Muscle layer of colon (tissue), 2 donors: ENCODE results near the gene SLC25A26.
"Not testable (repeated sequence)": the region's sequence is repeated elsewhere in the genome, so short reads cannot be mapped to it uniquely, and the experiment has no call there.

Experiments used
- H3K27ac ChIP-seq: one replicate; pipeline ENCODE4 v1.7.0; 2013; ENCODE audit warnings: low read depth, mild to moderate bottlenecking, low read length, moderate library complexity
- H3K27me3 ChIP-seq, 2 donors: one replicate each; pipeline ENCODE4 v1.7.0; 2013; ENCODE audit warnings: low read length in 2 of 2, mild to moderate bottlenecking in 2 of 2; ENCODE audit not compliant: insufficient read depth in 2 of 2, control insufficient read depth in 1 of 2
- H3K36me3 ChIP-seq: one replicate; pipeline ENCODE4 v1.7.0; 2013; ENCODE audit warnings: mild to moderate bottlenecking, low read length; ENCODE audit not compliant: insufficient read depth
- H3K4me1 ChIP-seq: one replicate; pipeline ENCODE4 v1.7.0; 2013; ENCODE audit warnings: mild to moderate bottlenecking, low read length; ENCODE audit not compliant: insufficient read depth
- H3K4me3 ChIP-seq, 2 donors: one replicate each; pipeline ENCODE4 v1.7.0; 2013; ENCODE audit warnings: low read length in 2 of 2, low read depth in 1 of 2, mild to moderate bottlenecking in 1 of 2, moderate library complexity in 1 of 2
- H3K9ac ChIP-seq: one replicate; pipeline ENCODE4 v1.7.0; 2013; ENCODE audit warnings: low read length
- H3K9me3 ChIP-seq: one replicate; pipeline ENCODE4 v1.7.0; 2013; ENCODE audit warnings: mild to moderate bottlenecking, low read length
- donor health status: abdominal sarcoma.
- donor health status: Adenocarcinoma of cecum.

Gene SLC25A26

DNA sequence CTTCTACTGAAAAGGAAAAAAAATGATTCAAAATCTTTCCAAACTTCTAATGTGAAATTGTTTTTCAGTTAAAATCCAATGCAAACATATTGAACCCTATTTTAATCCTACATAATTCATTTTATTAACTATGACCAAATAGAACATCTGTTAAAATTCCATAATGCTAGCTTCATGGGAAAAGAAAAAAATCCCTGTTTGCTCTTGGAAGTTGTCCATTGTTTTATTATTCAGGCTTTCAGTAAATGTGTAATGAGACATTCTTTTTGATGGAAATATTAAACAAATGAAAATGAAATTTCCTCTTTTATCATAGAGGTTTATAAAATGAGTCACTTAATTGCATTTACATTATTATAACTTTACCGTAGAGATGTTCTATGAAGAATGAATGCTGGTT, 49.5 kb downstream of the SLC25A26 start:
- Histone ChIP-seq H3K27ac (no peak overlapping the region), H3K36me3 (no peaks in the 10 kb centered on the region), H3K4me1 (no peaks in the 10 kb centered on the region), H3K4me3 (no peak overlapping the region), H3K9me3 (no peaks in the 10 kb centered on the region), H3K27me3 (no peaks in the 10 kb centered on the region), H3K9ac (no peak overlapping the region)

DNA sequence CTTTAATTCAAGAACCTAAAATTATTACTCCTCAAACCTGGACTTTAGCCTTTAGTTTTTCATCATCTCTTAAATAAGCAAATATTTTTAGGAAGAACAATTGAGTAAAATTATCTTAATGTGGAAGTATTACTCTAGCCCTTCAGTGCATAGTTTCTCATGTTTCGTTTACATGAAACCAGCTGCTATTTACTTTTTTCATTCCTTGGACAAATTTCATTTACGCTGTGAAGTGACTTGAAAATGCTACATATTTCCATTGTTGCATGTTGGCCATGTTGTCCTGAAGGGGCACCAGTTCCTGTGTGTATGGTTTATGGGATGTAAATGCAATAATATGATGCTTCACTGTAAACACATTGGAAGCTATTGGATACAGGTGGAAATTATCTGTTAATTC, 49.9 kb downstream of the SLC25A26 start:
- H3K36me3 ChIP-seq: no peaks in the 10 kb centered on the region
- H3K27me3 ChIP-seq: no peaks in the 10 kb centered on the region
- no peaks in the 10 kb centered on the region for H3K9me3 ChIP-seq
- no peaks in the 10 kb centered on the region for H3K4me1 ChIP-seq
- H3K27ac ChIP-seq: no peak overlapping the region
- H3K9ac ChIP-seq: no peak overlapping the region
- H3K4me3 ChIP-seq: no peak overlapping the region

DNA sequence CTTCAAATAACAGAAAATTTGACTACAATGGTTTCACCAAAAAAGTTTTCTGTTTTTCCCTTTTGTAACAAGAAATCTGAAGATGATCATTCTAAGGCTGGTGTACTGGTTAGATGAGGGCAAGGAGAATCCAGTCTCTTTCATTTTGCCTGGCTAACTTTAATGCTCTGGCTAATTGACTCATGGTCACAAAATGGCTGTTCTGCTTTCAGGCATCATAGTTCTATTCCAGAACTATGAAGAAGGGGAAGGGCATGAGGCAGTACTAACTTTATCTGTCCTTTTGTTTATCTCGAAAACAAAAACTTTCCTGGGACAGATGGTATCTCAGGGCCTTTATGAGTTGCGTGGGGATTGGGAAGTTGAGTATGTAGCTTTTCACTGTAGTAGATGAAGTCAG, 50.4 kb downstream of the SLC25A26 start:
- no peaks in the 10 kb centered on the region for H3K4me1 ChIP-seq
- no peak overlapping the region for H3K9ac ChIP-seq
- H3K4me3 ChIP-seq: no peak overlapping the region
- no peaks in the 10 kb centered on the region for H3K9me3 ChIP-seq
- H3K27me3 ChIP-seq: no peaks in the 10 kb centered on the region
- H3K27ac ChIP-seq: no peak overlapping the region
- H3K36me3 ChIP-seq: no peaks in the 10 kb centered on the region

DNA sequence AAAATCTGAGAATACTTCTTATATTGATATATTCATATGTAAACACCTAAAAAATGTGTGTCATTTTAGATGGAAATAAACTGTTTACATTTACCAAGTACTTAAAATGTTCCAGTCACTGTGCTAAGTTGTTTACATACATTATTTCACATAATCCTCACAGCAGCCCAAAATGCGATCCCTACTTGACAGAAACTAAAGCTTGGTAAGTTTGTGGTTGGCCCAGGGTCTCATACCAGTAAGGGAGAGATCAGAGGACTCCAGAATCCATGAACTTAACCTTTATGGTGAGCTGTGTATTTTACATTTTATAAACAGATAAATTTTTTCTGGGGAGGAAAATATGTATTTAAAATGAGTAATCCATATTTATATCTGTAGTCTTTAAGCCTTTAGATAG, 51.2 kb downstream of the SLC25A26 start:
- H3K27me3 ChIP-seq: no peaks in the 10 kb centered on the region
- H3K36me3 ChIP-seq: no peaks in the 10 kb centered on the region
- no peak overlapping the region for H3K4me3 ChIP-seq
- H3K9me3 ChIP-seq: no peaks in the 10 kb centered on the region
- H3K9ac ChIP-seq: no peak overlapping the region
- H3K27ac ChIP-seq: no peak overlapping the region
- no peaks in the 10 kb centered on the region for H3K4me1 ChIP-seq

DNA sequence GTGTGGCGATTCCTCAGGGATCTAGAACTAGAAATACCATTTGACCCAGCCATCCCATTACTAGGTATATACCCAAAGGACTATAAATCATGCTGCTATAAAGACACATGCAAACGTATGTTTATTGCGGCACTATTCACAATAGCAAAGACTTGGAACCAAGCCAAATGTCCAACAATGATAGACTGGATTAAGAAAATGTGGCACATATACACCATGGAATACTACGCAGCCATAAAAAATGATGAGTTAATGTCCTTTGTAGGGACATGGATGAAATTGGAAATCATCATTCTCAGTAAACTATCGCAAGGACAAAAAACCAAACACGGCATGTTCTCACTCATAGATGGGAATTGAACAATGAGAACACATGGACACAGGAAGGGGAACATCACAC, 54.0 kb downstream of the SLC25A26 start:
- not testable (repeated sequence) for H3K9me3 ChIP-seq, H3K9ac ChIP-seq, H3K27me3 ChIP-seq, H3K4me1 ChIP-seq, H3K36me3 ChIP-seq, H3K4me3 ChIP-seq, H3K27ac ChIP-seq

DNA sequence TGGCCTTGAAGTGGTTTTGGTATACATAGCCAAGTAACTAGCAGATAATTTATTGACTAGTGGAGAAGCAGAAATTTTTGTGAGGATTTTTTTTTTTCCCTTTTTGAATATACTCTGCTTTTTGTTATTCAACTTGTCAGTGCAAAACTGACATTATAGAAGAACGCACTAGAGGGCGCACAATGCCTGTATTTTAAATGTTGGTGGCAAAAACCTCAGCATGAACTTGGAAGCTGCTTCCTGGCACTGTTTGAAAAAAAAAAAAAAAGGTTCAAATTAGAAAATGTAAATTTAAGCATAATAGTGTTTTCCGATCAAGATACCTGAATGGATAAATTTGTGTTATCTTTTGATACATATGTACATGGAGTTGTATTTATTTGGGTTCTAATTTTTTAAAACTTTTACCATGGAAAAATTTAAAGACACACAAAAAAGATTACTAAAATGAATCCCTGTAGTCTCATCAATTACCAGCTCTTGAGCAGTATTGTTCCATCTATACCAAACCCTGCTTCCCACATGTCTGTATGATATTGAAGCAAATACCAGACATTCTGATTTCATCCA, 56.0 kb downstream of the SLC25A26 start:
- Histone ChIP-seq H3K4me3 (no peak overlapping the region), H3K36me3 (no peaks in the 10 kb centered on the region), H3K27ac (no peak overlapping the region), H3K9ac (no peak overlapping the region), H3K4me1 (peaks cover 7% of the 10 kb centered on the region), H3K27me3 (no peaks in the 10 kb centered on the region), H3K9me3 (no peaks in the 10 kb centered on the region)

DNA sequence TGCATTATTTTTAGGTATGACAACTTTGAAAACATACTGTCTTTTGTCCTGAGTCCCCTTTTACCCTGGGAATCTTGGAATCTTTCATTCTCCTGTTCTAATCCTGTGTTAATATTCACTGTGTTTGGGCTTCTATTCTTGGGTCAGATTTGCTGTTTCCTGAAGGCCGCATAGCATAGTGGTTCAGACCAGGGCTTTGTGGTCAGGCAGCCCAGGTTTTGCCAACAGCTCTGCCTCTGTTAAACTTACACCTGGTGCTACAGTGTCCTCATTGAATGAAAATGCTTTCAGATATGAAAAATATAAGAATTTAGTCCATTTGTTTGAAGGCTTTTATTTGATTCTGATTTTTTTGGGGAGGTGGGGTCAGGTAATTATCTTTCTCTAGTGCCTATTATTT, 58.4 kb downstream of the SLC25A26 start:
- Histone ChIP-seq H3K27ac (no peak overlapping the region), H3K4me1 (peaks cover 7% of the 10 kb centered on the region), H3K36me3 (no peaks in the 10 kb centered on the region), H3K27me3 (no peaks in the 10 kb centered on the region), H3K9me3 (no peaks in the 10 kb centered on the region), H3K9ac (no peak overlapping the region), H3K4me3 (no peak overlapping the region)

DNA sequence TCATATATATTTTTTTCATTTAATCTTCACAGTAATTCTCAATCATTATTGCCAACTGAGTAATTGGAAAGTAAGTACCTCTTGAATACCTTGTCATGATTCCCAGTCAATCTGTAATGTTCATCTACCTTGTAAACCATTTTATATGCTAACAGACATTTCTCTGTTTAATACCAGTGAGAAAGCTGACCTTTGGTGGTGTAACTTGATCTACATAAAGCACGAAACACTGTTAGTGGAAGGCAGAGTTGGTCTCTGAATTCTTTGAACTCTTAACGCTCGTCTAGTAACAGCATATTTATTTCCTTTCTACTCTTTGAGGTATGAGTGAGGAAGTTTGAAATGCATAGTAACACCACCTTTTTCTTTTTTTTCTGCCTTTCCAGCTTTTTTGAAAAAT, 59.5 kb downstream of the SLC25A26 start:
- Histone ChIP-seq H3K27ac (no peak overlapping the region), H3K9me3 (no peaks in the 10 kb centered on the region), H3K9ac (no peak overlapping the region), H3K4me1 (peaks cover 7% of the 10 kb centered on the region), H3K36me3 (no peaks in the 10 kb centered on the region), H3K27me3 (no peaks in the 10 kb centered on the region), H3K4me3 (no peak overlapping the region)

DNA sequence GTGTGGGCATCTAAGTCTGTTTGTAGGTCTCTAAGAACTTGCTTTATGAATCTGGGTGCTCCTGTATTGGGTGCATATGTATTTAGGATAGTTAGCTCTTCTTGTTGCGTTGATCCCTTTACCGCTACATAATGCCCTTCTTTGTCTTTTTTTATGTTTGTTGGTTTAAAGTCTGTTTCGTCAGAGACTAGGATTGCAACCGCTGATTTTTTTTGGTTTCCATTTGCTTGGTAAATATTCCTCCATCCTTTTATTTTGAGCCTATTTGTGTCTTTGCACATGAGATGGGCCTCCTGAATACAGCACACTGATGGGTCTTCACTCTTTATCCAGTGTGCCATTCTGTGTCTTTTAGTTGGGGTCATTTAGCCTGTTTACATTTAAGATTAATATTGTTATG, 71.1 kb downstream of the SLC25A26 start:
- H3K9ac ChIP-seq, H3K27me3 ChIP-seq, H3K36me3 ChIP-seq, H3K4me1 ChIP-seq, H3K9me3 ChIP-seq, H3K27ac ChIP-seq, H3K4me3 ChIP-seq: not testable (repeated sequence)

DNA sequence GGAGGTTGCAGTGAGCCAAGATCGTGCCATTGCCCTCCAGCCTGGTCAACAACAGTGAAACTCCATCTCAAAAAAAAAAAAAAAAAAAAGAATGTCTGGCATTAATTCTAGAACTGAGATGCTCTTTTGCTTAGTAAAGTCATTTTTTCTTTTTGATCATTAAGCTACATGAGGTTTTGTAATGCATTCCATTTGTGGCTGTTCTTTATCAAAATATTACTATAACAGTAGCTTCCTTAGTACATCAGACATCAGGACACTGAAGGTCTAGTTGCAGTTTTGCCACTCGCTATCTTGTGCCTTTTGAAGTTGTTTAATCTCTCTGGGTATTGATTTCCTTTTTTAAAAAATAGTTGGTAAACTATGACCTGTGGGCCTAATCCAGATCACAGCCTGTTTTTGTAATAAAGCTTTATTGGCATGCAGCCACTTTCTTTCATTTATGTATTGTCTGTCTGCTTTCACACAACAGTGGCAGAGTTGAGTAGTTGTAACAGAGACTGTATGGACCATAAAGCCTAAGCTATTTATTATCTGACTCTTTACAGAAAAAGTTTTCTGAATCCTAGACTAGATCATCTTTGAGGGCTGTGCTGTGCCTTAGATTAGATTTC, 76.6 kb downstream of the SLC25A26 start:
- H3K4me3 ChIP-seq: no peak overlapping the region
- no peaks in the 10 kb centered on the region for H3K9me3 ChIP-seq
- H3K4me1 ChIP-seq: peaks cover 30% of the 10 kb centered on the region
- H3K27me3 ChIP-seq: no peaks in the 10 kb centered on the region
- no peaks in the 10 kb centered on the region for H3K36me3 ChIP-seq
- no peak overlapping the region for H3K27ac ChIP-seq
- H3K9ac ChIP-seq: no peak overlapping the region

DNA sequence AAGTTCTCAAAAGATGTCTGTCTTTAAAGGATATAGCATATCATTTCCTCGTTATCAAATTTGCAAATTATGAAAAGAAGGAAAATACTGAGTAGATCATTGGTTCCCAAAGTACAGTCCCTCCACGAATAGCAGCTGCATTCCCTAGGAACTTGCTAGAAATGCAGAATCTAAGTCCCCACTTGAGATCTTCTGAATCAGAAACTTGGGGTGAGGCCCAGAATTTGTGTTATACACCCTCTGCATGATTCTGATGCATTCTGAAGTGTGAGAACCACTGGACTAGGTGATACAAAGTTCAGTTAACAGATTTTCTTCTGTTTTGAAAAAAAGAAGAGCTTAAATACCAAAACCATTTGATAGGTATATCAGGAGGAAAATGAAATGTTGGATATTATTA, 77.1 kb downstream of the SLC25A26 start:
- Histone ChIP-seq H3K4me1 (peaks cover 30% of the 10 kb centered on the region), H3K27me3 (no peaks in the 10 kb centered on the region), H3K4me3 (no peak overlapping the region), H3K27ac (no peak overlapping the region), H3K9ac (no peak overlapping the region), H3K9me3 (no peaks in the 10 kb centered on the region), H3K36me3 (no peaks in the 10 kb centered on the region)

DNA sequence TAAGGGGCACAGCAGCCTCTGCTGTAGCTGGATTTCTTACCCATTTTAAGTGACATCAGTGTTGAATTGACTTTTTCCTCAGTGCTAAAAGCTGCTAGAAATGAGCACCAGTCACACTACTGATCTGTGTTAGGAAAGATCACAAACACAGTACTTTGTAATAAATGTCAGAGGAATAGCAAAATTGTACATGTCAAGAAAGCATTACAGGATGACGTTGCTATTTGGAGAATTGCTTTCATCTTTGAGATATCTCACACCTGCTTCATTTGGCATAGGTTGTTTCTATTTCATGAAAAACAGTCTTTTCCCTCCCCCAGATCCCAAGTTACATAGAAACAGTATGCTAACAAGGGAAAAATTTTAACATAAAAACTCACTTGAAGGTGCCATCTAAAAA, 77.8 kb downstream of the SLC25A26 start:
- no peaks in the 10 kb centered on the region for H3K36me3 ChIP-seq
- no peaks in the 10 kb centered on the region for H3K27me3 ChIP-seq
- no peak overlapping the region for H3K9ac ChIP-seq
- no peak overlapping the region for H3K27ac ChIP-seq
- no peaks in the 10 kb centered on the region for H3K9me3 ChIP-seq
- H3K4me3 ChIP-seq: no peak overlapping the region
- peaks cover 30% of the 10 kb centered on the region for H3K4me1 ChIP-seq
